CD4-positive, alpha-beta T cell treated with Interleukin-6 at 100 ng/mL for 8 hours (primary cell): ENCODE data around the gene BCAP31.

Source experiments
- DNase-seq: peaks from one replicate; pipeline ENCODE4 v3.0.0-alpha.2; 2020; ENCODE audit warnings: mixed read lengths, low spot score

BCAP31 gene

DNA sequence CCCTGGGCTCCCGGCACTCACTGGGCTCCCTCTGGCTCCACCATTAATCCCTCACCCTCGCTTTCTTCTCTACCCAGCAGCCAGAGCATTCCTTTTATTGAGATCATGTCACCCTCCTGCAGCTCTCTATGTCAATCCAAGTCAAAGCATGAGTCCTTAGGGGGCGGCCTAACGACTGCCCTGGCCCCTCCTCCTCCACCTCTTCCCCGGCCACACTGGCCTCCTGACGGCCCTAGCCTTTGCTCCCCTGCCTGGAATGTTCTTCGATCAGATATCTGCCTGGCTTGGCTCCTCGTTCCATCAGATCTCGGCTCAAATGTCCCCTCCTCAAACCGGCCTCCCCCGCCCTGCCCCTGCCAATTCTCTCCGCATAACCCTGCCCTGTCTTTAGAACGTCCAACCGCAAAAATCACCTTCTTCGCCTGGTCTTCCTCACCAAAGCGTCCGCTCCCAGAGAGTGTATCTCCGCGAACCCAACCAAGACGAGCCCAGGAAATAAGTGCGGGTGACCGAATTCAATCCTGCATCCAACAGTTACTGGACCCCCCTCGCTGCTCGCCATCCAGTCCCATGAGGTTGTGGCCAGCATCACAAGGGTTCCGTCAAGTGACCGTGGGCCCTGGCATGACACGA lies 49.9 kb downstream of the BCAP31 start:
- DNase-seq: no peak

DNA sequence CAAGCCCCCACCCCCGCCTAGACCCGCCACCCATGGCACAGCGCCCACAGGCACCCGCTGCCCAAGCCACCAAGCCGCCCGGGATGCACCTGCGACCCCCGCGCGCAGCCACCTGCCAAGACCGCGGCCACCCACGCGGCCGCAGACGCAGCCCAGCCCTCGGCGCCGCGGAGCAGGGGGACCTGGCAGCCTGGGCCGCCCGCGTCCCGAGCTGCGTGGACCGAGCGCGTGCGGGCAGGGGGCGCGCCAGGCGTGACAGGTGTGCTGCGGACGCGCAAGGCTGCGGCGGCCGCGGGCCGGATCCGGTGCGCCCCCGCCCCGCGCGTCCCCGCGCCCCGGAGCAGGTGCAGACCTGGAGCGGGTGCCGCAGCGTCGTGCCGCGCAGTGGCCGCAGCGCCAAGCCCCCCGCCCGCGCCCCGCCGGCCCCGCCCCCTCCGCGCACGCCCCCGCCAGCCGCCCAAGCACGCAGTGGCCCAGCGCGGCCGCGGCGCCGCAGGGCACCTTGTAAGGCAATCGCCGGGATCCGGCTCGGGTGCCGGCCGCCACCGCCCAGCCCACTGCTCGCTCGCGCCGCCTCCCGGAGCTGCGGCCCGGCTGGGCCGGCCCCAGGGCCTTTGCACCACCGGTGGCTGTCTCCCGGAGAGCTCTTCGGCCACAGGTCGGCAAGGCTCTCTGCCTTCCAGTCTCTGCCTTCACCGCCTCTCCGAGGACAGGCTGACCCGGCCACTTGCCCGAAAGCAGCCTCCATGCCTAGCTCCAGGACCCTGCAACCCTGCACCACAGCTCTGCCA lies 50.6 kb downstream of the BCAP31 start, which contains the start of gene PNCK:
PNCK (minus strand) TSS at position 386 of the 791 bp plus-strand sequence. CDS start 737 bp downstream, outside the sequence.
- no peak for DNase-seq

DNA sequence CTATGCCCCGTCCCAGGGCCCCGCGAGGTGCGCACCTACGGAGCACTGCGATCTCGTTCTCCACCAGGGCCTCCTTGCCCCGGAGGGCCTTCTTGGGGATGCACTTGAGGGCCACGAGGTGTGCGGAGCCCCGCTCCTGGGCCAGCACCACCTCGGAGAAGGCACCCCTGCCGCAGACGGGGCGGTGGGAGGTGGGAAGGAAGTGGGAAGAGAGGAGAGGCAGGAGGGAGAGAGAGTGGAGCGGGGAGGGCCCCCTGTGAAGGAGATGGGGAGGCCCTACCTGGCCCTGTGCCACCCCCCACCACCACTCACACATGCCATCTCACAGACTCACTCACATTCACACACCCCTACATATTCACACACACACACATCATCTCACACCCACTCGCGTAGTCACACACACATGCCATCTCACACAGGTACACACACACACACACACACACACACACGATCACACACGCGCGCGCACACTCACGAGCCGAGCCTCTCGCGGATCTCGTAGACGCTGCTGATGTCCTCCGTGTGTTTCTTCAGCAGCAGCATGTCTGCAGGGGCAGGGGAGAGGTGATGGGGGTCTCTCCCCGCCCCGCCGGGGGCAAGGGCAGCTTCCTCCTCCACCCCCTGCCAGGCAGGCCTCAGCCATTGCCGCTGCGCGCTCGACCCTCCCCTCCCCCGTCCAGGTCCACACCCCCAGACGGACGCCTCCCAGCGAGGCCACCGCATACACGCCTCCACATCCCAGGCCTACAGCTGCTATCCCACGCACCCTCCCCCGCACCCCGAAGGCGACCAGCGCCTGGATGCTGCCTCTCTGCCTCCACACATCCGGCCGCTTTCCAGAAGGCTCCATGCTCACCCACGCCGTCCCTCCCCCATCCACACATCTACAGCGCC lies 51.4 kb downstream of the BCAP31 start:
- no peak for DNase-seq

DNA sequence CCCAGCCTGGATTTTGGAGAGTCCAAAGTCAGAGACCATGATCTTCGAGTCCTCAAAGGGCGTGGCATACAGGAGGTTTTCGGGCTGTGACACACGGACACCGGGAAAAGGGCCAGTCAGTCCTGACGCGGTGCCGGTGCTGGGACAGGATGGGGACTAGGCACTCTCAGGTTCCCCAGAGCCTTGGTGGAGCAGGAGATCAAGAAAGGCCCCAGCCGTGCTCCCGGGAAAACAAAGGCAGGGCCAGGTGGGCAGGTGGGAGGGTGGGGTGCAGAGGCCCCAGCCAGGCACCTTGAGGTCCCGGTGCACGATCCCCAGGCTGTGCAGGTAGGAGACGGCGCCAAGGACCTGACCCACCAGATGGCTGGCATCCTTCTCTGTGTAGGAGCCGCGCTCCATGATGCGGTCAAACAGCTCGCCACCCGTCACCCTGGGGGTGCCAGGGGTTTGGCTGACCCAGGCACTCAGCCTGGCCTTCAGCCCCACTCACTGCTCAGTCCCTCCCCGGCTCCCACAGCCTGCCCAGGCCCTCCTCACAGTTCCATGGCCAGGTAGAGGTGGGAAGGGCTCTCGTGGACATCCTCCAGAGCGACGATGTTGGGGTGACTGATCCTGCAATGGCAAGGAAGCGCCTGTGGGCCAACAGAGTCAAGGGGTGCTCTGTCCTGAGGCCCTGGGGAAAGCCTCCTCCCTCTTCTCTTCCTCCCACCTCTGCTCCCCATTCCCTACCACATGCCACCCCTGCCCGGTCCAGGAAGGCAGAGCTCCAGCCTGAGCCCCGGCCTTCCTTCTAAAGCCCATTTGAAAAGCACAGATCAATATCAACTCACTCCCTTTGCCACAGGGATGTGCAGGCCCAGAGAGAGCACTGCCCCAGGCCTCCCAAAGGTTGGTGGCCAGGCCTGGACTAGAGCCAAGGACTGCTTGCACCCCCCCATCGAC lies 52.3 kb downstream of the BCAP31 start:
- no peak for DNase-seq

DNA sequence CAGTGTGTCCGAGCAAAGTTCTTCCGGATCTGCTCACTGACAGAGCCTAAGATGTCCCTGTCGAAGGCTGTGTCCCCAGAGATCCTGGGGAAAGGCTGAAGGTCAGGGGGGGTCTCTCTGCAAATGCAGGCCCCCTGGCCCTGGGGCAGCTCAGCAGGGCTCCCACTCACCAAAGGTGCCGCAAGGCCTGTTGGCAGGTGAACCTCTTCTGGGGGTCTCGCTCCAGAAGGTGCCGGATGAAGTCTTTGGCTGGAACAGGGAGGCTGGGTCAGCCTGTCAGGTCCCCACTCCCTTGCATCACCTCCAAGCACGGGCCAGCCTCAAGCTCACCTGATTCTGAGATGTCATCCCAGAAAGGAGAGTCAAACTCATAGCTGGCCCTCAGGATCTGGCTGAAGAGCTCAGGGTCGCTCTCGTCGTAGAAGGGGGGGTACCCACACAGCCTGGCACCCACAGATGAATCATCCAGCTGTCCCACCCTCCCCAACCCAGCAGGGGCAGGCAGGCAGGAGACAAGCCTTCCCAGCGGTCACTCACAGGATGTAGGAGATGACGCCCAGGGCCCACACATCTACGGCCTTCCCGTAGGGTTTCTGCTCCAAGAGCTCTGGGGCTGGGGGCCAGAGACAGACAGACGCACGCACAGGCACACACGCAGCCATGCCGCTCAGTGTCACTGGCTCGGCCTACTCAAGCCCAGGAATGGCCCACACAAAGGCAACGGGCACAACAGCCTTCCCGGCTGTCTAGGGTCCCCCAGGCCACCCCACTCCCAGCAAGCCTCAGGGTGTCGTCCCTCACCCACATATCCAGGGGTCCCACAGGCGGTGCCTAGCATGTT lies 53.2 kb downstream of the BCAP31 start:
- DNase-seq: no peak

DNA sequence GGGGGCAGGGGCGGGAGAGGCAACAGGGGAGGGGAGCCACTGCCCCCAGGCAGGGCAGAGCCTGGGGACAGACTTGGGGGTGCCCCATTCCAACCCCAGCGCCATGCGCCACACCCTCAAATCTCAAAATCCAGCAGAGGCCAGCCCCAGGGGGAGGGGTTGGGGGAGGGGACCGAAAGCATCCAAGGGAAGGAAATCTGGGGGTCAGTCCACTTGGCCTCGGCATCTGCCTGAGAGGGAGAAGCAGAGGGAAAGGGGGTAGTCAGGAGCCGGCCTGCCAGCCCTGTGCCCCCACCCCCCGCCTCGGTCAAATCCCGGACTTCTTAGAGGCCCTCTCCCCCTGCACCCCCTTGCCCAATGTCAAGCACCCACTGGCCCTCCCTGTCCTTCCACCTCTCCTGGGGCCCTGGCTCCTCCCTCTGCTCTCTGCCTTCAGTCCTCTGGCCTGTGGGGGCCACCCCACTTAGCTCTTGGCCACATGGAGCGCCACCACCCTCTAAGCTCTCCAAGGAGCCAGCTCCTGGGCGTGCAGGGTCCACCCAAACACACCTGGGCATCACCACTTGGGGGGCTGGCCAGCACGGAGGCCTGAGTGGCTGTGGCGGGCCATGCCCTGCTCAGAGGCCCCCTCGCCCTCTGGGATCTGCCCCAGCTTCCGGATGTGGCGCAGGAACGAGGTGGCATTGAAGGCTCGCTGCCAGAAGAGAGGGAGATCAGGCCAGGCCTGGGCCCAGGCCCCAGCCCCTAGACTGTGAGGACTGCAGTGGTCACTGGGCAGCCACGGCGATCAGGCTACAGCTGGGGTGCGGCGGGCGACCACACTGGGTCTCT lies 54.1 kb downstream of the BCAP31 start:
- no peak for DNase-seq

DNA sequence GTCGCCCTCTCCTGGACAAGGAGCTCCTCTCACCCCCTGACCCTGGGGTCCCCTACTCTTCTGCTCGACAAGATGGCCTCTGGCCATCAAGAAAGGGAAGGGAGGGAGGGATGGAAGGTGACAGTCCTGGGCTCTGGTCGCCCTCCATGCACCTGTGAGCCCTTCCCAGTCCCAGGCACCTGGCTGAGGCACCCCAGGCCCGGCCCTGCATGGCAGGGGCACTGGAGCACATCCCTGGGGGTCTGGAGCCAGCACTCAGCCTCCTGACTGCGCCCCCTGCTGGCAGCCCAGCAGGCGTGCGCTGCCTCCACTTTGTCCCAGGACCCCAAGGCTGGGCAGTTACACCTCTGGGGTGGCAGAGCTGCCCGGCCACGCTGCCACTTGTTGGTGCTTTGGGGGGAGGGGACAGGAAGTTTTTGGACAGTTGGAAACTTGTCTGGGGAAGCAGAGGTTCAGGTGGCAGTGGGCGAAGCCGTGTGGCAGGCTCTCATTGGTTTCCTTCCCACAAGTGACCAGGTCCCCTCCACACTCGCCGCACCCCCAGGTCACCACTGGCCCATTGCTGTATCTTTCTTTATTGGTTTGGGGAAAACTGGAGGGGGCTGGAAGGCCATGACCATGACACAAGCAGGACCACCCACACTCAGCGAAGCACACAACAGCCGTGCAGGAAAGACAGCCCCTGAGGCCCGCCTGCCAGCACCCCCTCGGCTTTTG lies 54.9 kb downstream of the BCAP31 start:
- no peak for DNase-seq

DNA sequence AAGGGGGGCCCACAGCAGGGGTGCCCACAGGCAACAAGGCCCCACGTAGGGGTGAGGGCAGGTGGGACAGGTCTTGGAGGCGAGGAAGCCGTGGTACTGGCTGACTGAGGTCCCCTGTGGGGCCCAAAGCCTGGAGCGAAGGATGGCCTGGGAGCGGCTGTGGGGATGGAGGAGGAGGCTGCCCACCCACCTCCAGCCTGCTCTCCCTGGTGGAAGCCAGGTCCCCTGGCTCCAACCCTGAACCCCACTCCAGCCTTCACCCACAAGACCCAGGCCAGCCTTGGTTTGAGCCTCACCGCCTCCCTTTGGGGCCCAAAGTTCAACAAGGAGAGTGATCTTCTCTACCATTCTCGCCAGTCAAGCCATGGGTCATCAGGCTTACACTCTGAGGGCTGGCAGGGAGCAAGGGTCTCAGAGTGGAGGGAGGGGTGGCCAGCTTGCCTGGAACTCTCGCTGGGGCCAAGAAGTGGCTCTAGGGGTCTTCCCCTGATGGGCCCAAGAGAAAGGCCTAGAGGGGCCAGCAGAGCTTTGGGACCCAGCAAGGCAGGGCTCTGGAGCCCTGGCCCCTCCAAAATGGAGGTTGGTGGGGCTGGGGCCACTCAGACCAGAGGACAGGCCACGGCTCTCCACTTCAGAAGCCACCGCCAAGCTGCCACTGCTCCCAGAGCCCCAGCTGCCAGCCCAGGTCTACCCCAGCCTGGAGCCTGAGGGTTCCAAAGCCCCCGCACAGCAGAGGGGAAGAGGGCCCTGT lies 55.6 kb downstream of the BCAP31 start:
- DNase-seq: no peak

DNA sequence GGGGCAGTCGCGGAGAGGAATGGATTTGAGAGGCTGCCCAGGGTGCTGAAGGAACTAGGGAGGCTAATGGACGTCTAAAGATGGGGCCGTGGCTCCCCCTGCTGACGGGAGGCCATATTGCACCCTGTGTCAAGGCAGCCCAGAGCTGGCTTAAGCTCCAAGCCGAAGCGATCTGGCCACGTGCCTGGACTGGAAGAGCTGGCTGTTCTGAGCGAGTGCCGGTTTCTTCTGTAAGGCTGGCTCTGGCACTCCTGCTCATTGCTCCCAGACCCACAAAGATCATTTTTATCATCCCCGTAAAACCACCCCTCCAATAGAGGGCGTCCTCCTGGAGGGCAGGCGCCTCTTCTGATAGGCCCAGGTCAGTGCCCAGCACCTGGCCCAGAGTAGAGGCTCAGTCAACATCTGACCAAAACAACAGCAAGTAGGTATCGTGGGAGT lies 56.2 kb downstream of the BCAP31 start:
- DNase-seq: peak; percentile 61

DNA sequence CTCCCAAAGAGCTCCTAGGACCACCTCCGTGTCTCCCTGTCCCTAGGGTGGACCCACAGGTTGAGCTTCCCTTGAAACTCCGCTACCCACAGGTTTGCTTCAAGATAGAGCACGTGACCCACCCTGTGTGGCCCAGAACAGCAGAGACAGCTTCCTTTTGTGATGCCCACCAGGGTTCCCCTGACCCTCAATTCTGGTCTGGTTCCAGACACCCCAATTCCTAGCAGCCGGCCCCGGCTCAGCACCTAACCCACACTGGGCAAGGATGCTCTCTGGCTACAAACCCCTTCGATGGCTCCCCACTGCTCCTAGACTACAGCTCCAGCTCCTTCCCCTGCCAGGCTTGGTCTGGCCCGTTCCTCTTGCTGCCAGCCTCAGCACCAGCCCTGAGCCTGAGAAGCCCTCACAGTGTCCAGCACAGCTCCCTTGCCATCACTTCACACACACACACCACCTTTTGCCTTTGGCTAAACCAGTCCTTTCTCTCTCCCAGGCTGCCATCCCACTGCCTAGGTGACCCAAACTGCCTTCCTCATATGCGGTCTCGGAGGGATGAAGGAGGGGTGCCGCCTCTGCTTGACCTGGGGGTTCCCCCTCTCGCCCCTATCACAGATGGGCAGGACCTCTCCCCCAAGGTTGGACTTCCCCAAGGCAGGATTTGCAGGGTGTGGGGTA lies 56.8 kb downstream of the BCAP31 start:
- no peak for DNase-seq

DNA sequence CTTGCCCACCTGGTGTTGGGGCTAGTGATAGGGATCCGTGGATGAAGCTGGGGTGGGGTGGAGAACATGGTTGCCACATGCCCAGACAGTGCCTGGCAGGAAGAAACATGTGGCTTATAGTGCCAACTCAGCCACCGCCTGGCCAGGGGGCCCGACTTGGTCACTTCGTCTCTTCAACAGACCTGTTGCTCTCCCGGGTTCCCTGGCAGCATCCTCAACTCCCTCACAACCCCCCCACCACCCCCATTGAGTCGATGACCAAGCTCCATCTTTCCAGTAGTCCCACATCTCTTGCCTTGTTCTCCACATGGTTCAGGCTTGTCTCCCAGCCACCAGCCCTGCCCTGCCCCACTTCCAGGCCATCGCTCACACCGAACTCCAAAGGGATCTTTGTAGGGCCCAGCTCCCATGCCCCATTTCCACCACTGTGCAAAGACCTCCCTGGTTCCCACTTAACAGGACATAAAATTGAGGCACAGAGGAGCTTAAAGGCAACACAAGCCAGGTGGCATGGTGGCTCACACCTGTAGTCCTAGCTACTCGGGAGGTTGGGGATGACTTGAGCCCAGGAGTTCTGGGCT lies 58.4 kb downstream of the BCAP31 start:
- DNase-seq: no peak

DNA sequence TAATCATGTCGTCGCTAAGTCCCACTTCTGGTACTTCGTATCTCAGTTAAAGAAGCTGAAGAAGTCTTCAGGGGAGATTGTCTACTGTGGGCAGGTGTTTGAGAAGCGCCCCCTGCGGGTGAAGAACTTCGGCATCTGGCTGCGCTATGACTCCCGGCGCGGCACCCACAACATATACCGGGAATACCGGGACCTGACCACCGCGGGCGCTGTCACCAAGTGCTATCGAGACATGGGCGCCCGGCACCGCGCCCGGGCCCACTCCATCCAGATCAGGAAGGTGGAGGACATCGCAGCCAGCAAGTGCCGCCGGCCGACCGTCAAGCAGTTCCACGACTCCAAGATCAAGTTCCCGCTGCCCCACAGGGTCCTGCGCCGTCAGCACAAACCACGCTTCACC lies 61.9 kb downstream of the BCAP31 start:
- peak; percentile 47 for DNase-seq

DNA sequence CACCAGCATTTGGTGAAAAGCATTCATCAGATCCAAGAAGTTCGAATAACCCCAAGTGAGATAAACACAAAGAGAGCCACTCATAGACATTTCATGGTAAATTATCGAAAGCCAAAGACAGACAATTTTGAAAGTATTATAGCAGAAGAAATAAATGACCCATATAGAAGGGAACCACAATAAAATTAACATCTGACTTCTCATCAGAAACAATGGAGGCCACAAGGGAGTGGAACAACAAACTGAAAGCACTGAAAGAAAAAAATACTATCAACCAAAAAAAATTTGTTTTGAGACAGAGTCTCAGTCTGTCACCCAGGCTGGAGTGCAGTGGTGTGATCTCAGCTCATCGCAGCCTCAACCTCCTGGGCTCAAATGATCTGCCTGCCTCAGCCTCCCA lies 64.9 kb downstream of the BCAP31 start:
- DNase-seq: no peak

DNA sequence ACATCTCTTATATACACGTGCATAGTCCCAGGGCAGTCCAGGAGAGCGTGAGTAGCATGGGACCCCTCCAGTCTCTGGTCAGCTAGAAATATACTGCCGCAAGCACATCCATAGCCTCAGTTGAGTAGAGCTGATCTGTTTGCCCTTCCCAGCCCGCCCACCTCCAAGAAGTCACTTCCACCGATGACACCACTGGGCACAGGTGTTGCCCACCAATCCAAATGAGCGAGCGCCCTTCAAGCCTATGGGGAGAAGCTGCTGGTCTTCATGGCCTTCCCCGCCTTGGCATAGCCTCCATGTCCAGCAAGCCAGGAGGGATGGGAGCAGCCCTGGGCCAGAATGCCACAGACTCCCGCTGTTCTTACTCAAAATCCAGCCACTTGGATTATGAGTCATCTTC lies 67.0 kb downstream of the BCAP31 start:
- DNase-seq: no peak

DNA sequence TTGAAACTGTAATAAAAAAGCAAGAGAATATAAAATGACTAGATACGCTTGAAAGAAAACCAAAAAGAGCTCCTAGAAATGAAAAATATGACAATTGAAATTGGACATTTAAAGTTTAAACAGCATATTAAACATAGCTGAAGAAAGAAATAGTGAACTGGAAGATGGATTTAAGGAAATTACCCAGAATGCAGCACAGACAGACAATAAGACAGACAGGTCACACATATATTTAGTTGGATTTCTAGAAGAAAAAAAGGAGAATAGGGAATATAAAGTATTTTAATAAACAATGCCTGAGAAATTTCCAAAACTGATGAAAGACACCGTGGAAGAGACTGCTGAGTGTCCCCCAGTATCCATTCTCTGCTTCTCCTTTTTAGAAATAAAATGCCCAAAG lies 70.6 kb downstream of the BCAP31 start:
- DNase-seq: no peak

DNA sequence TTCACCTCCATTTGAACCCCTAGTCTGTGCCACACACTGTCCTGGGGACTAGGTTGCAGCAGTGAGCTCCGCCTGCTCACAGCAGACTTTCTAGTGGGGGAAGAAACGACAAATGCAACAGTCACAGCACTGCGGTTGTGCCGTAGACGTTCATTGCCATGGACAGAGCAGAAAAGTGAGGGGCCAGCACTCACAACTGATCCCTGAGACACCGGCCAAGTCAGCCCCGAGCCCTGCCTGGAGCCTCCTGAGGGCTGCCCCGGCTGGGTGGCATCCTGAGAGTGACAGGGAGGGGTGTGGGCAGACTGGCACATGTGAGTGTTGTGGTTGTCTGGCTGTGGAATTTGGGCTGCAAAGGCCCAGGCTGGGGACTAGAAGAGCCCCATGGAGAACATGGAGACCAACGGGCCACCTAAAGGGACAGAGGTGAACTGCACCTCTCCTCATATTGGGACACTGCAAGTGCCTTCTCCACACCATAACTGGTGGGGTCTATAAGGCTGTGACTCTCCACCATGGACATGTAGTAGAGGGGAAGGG lies 72.6 kb downstream of the BCAP31 start:
- DNase-seq: no peak

DNA sequence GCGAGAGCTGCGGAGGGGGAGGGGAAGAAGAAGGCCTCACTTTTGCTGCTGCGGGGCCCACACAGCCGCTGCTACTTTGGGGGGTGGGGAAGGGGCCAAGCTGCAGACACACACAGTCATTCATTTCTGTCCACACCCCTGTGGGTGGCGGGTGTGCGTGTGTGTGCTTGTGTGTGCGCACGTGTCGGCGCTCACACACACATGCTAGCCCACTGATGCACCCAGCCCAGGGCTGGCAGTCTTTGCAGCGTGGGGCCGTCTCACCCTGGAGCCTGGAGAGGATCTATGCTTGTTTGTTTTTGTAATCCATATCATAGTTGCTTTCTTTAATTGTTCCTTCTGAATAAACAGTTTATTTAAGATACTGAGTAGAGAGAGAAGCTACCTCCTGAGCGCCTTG lies 73.2 kb downstream of the BCAP31 start:
- DNase-seq: no peak
